ENCODE results near the gene TMEM184B.

DNA sequence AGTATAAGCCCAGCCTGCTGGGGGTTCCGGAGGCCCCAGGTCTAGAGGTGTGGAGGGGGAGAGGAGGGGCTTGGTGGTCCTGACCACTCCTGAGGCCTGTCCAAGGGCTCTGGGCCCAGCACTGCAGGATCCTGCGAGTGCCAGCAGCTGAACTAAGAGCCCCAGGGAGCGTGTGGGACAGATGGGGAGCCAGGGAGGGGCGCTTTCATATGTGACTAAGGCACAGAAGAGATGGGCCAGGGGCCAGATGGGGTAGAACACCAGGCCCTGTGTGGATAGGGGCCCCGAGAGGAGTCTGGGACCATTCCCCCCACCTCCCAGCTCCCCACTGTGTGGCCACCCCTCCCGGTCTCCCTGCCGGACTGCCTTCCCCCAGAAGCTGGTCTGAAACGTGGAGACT, 52.6 kb downstream of the TMEM184B start:
- no peak for TF ChIP-seq POLR2A (IDR thresholded peaks at IDR 0.05)
- no peak for TF ChIP-seq POLR2AphosphoS5 (IDR thresholded peaks at IDR 0.05)
- TF ChIP-seq, protein P1, sequence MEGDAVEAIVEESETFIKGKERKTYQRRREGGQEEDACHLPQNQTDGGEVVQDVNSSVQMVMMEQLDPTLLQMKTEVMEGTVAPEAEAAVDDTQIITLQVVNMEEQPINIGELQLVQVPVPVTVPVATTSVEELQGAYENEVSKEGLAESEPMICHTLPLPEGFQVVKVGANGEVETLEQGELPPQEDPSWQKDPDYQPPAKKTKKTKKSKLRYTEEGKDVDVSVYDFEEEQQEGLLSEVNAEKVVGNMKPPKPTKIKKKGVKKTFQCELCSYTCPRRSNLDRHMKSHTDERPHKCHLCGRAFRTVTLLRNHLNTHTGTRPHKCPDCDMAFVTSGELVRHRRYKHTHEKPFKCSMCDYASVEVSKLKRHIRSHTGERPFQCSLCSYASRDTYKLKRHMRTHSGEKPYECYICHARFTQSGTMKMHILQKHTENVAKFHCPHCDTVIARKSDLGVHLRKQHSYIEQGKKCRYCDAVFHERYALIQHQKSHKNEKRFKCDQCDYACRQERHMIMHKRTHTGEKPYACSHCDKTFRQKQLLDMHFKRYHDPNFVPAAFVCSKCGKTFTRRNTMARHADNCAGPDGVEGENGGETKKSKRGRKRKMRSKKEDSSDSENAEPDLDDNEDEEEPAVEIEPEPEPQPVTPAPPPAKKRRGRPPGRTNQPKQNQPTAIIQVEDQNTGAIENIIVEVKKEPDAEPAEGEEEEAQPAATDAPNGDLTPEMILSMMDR (IDR thresholded peaks at IDR 0.05): no peak
- TF ChIP-seq EP300 (IDR thresholded peaks at IDR 0.05; ENCODE audit: low read depth): no peak
